Measurements from ENCODE around the gene TIRAP. TPM values are rescaled to one million over a fixed set of nuclear protein-coding genes. Genes with fewer than 3 reads are reported as not detected.

Gene TIRAP
- total and polyA plus RNA-seq, 2 of the 8 experiments (the other 6 are each of a cell fraction or from before 2014, with no cell fraction given), result 5.3 TPM

- POLR2A ChIA-PET (ENCODE audit: partially characterized antibody), result interaction anchor here (0.7 kb wide), 1 partner anchor 22 kb away, joined by 3 read pairs; no protein-coding TSS in a partner anchor
- H2BK15ac ChIP-seq (ENCODE audit: low read length), result no peak overlapping the region
- peaks cover 0 to 1% of the 10 kb centered on the region in 2 experiments for H4K20me1 ChIP-seq (replicated peaks in 1 of 2; ENCODE audit: control insufficient read depth in 1 of 2, insufficient read depth in 2 of 2, low read length in 2 of 2)
- TF ChIP-seq PHF8 (conservative IDR thresholded peaks at IDR 0.05; ENCODE audit: low read depth, low read length) (no peak), SIRT6 (IDR thresholded peaks at IDR 0.05; ENCODE audit: low read length) (no peak), KDM1A (IDR thresholded peaks at IDR 0.05; ENCODE audit: borderline replicate concordance, low read length) (no peak), MAX (IDR thresholded peaks at IDR 0.05) (no peak), SP4 (IDR thresholded peaks at IDR 0.05; ENCODE audit: low read length) (no peak), YY1 (IDR thresholded peaks at IDR 0.05; ENCODE audit: low read depth, low read length) (no peak), RAD21 (IDR thresholded peaks at IDR 0.05 in 1 of 2, conservative IDR thresholded peaks at IDR 0.05 in 1 of 2; ENCODE audit: low read depth in 2 of 2, low read length in 2 of 2) (no peak), SRF (IDR thresholded peaks at IDR 0.05; ENCODE audit: low read depth, low read length) (no peak), GABPA (IDR thresholded peaks at IDR 0.05; ENCODE audit: borderline replicate concordance, insufficient read depth, low read length) (no peak), CBX5 (IDR thresholded peaks at IDR 0.05; ENCODE audit: low read depth, low read length) (no peak), RXRA (IDR thresholded peaks at IDR 0.05; ENCODE audit: insufficient read depth, low read depth, low read length) (no peak), TAF1 (IDR thresholded peaks at IDR 0.05; ENCODE audit: low read depth, low read length) (no peak), JUN (IDR thresholded peaks at IDR 0.05; ENCODE audit: low read depth, low read length) (no peak)
- no peak overlapping the region for H3K9ac ChIP-seq (replicated peaks in 1 of 4; ENCODE audit: extremely low read depth in 1 of 4, low read depth in 3 of 4, low read length in 3 of 4)
- H2AK5ac ChIP-seq (ENCODE audit: low read depth, low read length), result no peak overlapping the region
- no peak overlapping the region for H4K5ac ChIP-seq (ENCODE audit: insufficient read length, low read depth, low read length)
- H4K8ac ChIP-seq (ENCODE audit: extremely low read depth, insufficient read depth, low read length), result no peak overlapping the region
- no peak overlapping the region for H2BK20ac ChIP-seq (ENCODE audit: low read length)
- no peak overlapping the region for H3K18ac ChIP-seq (ENCODE audit: extremely low read depth, low read length)
- no peak overlapping the region for H3K56ac ChIP-seq (replicated peaks; ENCODE audit: insufficient read length, low read depth, low read length)
- no peak overlapping the region for H3K27ac ChIP-seq (ENCODE audit: low read depth, low read length)
- no peak overlapping the region for H4K91ac ChIP-seq (replicated peaks; ENCODE audit: insufficient read length, low read length)
- peaks cover 0 to 6% of the 10 kb centered on the region in 2 experiments; a peak in 2 of 4 replicates for H3K79me2 ChIP-seq (ENCODE audit: control insufficient read depth in 1 of 2, insufficient read depth in 2 of 2, low read length in 2 of 2)
- H3K36me3 ChIP-seq (ENCODE audit: control insufficient read depth in 2 of 4, insufficient read depth in 4 of 4, low read length in 3 of 4), result peaks cover 0 to 3% (median under 1%) of the 10 kb centered on the region in 4 experiments; a peak in 1 of 8 replicates
- H3K4me3 ChIP-seq (ENCODE audit: extremely low read depth in 1 of 4, insufficient read depth in 2 of 4, low read depth in 3 of 4, low read length in 4 of 4), result no peak overlapping the region
- no peak overlapping the region for H2BK12ac ChIP-seq (ENCODE audit: low read depth, low read length)
- peaks cover 2% of the 10 kb centered on the region; the same call in 1 of the 2 replicates for H3K79me1 ChIP-seq (ENCODE audit: low read depth, low read length)
- no peaks in the 10 kb centered on the region for H3K27me3 ChIP-seq (replicated peaks in 1 of 4; ENCODE audit: control insufficient read depth in 3 of 4, extremely low read depth in 1 of 4, insufficient read depth in 3 of 4, low read length in 3 of 4)
- no peak overlapping the region for H3K14ac ChIP-seq (ENCODE audit: insufficient read length)
- H3K4ac ChIP-seq (replicated peaks; ENCODE audit: insufficient read length, low read depth, low read length), result no peak overlapping the region
- peaks cover 3% of the 10 kb centered on the region for H3K23me2 ChIP-seq (ENCODE audit: low read depth, low read length)
- H2AFZ ChIP-seq (ENCODE audit: low read length), result no peak overlapping the region
- DNase-seq (ENCODE audit: low read depth in 1 of 2, low spot score in 2 of 2) (no peak), FAIRE-seq (no peak)
- H3K4me1 ChIP-seq (replicated peaks in 1 of 4; ENCODE audit: control insufficient read depth in 3 of 4, insufficient read depth in 4 of 4, low read length in 3 of 4), result peaks cover 0 to 5% (median 2%) of the 10 kb centered on the region in 4 experiments; a peak in 4 of 7 replicates
- no peaks in the 10 kb centered on the region for H3K9me3 ChIP-seq (ENCODE audit: insufficient read depth in 2 of 2, low read depth in 1 of 2, low read length in 1 of 2)
- H2BK120ac ChIP-seq (replicated peaks; ENCODE audit: low read depth, low read length), result no peak overlapping the region
- H3K4me2 ChIP-seq (ENCODE audit: insufficient read depth in 1 of 2, low read depth in 2 of 2, low read length in 2 of 2), result no peak overlapping the region
- WGBS, 2 experiments (ENCODE audit: extremely low coverage in 1 of 2, insufficient coverage in 1 of 2, insufficient read length in 1 of 2, insufficient replicate concordance in 2 of 2, low coverage in 1 of 2, low lambda C conversion rate in 2 of 2, missing lambda C conversion rate in 1 of 2), result 93% methylated on average over 4 of the region's 4 CpGs; no CpG with 5 or more reads in 1 of the 2 experiments
- CTCF ChIA-PET (ENCODE audit: partially characterized antibody), result interaction anchor here (0.6 to 4.8 kb wide), 15 partner anchors 8 to 172 kb away, joined by 3 to 24 read pairs (median 5); no protein-coding TSS in a partner anchor
- no peak overlapping the region for H3K23ac ChIP-seq (ENCODE audit: insufficient read length)
- no peak overlapping the region for H2BK5ac ChIP-seq (ENCODE audit: low read depth, low read length)
Measured at GRCh38 chr11:126308271-126308671, 25.4 kb downstream of the TIRAP start.

All from H1 (cell line).